Activated CD8-positive, alpha-beta T cell treated with anti-CD3 and anti-CD28 coated beads, Interleukin-2, amount 10 ng/mL, durations not matched to agents 7 days and 5 days (primary cell): ENCODE results near the gene MYO7B. TPM values are rescaled to one million over a fixed set of nuclear protein-coding genes. Genes with fewer than 3 reads are reported as not detected.

Experiments
- ATAC-seq: fragments of 150-1000 bp; cut with Tn5 transposase; one replicate; pipeline ENCODE4 v1.10.0; 2021; ENCODE audit warnings: moderate library complexity
- CTCF ChIA-PET: fragments of 350-600 bp; sonication (Branson Sonifier 250); formaldehyde crosslinking; loops from one replicate; lab custom pipeline; 2021; ENCODE audit warnings: antibody characterized with exemption; lab: Charles Lee
- POLR2A ChIA-PET: fragments of 350-600 bp; sonication (Branson Sonifier 250); formaldehyde crosslinking; loops from one replicate; lab custom pipeline; 2021; ENCODE audit warnings: antibody characterized with exemption; lab: Charles Lee
- DNase-seq: peaks from one replicate; pipeline ENCODE4 v3.0.0-alpha.2; 2020
- H3K27ac Mint-ChIP-seq: one replicate; pipeline ENCODE4 v1.8.0; 2021; ENCODE audit warnings: mild to moderate bottlenecking, mixed read lengths
- H3K27me3 Mint-ChIP-seq: one replicate; pipeline ENCODE4 v1.8.0; 2021; ENCODE audit warnings: low read depth, mixed read lengths
- H3K36me3 Mint-ChIP-seq: one replicate; pipeline ENCODE4 v1.8.0; 2021; ENCODE audit warnings: low read depth, mixed read lengths
- H3K4me1 Mint-ChIP-seq: one replicate; pipeline ENCODE4 v1.8.0; 2021; ENCODE audit warnings: low read depth, mixed read lengths
- H3K4me3 Mint-ChIP-seq: one replicate; pipeline ENCODE4 v1.8.0; 2021; ENCODE audit warnings: mild to moderate bottlenecking, mixed read lengths
- H3K9me3 Mint-ChIP-seq: one replicate; pipeline ENCODE4 v1.8.0; 2022; ENCODE audit warnings: mixed read lengths; ENCODE audit not compliant: insufficient read depth
- total RNA-seq, 2 experiments: library from RNA; stranded (reverse); gene quantifications; one replicate each; pipeline ENCODE4 v1.2.3, GENCODE V29; 2021

MYO7B gene
- total RNA-seq, 2 experiments from 2014 or later, result 0.82 to 1.2 TPM

- Mint-ChIP-seq H3K36me3 (no peaks in the 10 kb centered on the region), H3K27ac (no peak overlapping the region), H3K9me3 (no peaks in the 10 kb centered on the region), H3K27me3 (peaks cover 17% of the 10 kb centered on the region), H3K4me3 (no peak overlapping the region), H3K4me1 (peaks cover 5% of the 10 kb centered on the region)
- POLR2A ChIA-PET, result no interaction called here
- no peak for DNase-seq
- ATAC-seq, result no peak
- CTCF ChIA-PET, result no interaction called here
Measured at GRCh38 chr2:127658641-127659407, 123.3 kb downstream of the MYO7B start.

GRCh38 chr2:127659408-127660290 lies 124.2 kb downstream of the MYO7B start:
- DNase-seq (no peak), ATAC-seq (no peak)
- H3K9me3 Mint-ChIP-seq, result no peaks in the 10 kb centered on the region
- no peaks in the 10 kb centered on the region for H3K36me3 Mint-ChIP-seq
- ChIA-PET CTCF (no interaction called here), POLR2A (no interaction called here)
- no peak overlapping the region for H3K27ac Mint-ChIP-seq
- peaks cover 21% of the 10 kb centered on the region for H3K27me3 Mint-ChIP-seq
- peaks cover 6% of the 10 kb centered on the region for H3K4me1 Mint-ChIP-seq
- H3K4me3 Mint-ChIP-seq, result no peak overlapping the region

- DNase-seq (no peak), ATAC-seq (no peak)
- Mint-ChIP-seq H3K4me3 (no peak overlapping the region), H3K36me3 (no peaks in the 10 kb centered on the region), H3K27me3 (peaks cover 26% of the 10 kb centered on the region), H3K4me1 (peaks cover 6% of the 10 kb centered on the region), H3K9me3 (no peaks in the 10 kb centered on the region), H3K27ac (no peak overlapping the region)
- ChIA-PET POLR2A (no interaction called here), CTCF (no interaction called here)
Measured at GRCh38 chr2:127660291-127660578, 124.8 kb downstream of the MYO7B start.

- peaks cover 6% of the 10 kb centered on the region for H3K4me1 Mint-ChIP-seq
- H3K27ac Mint-ChIP-seq, result no peak overlapping the region
- CTCF ChIA-PET, result no interaction called here
- no peaks in the 10 kb centered on the region for H3K9me3 Mint-ChIP-seq
- ATAC-seq, result no peak
- H3K4me3 Mint-ChIP-seq, result no peak overlapping the region
- POLR2A ChIA-PET, result interaction anchor here (0.6 kb wide), 1 partner anchor 12 kb away, joined by 3 read pairs; no protein-coding TSS in a partner anchor
- DNase-seq, result no peak
- peaks cover 35% of the 10 kb centered on the region for H3K27me3 Mint-ChIP-seq
- H3K36me3 Mint-ChIP-seq, result no peaks in the 10 kb centered on the region
Measured at GRCh38 chr2:127661072-127661649, 125.7 kb downstream of the MYO7B start.

GRCh38 chr2:127661949-127662510 lies 126.5 kb downstream of the MYO7B start:
- Mint-ChIP-seq H3K4me1 (peaks cover 6% of the 10 kb centered on the region), H3K36me3 (no peaks in the 10 kb centered on the region), H3K9me3 (no peaks in the 10 kb centered on the region), H3K27me3 (peaks cover 43% of the 10 kb centered on the region), H3K4me3 (no peak overlapping the region), H3K27ac (no peak overlapping the region)
- DNase-seq (no peak), ATAC-seq (no peak)
- ChIA-PET CTCF (interaction anchor here (0.6 kb wide), 2 partner anchors 95 to 281 kb away, joined by 3 read pairs; no protein-coding TSS in a partner anchor), POLR2A (interaction anchor here (0.6 kb wide), 1 partner anchor 11 kb away, joined by 3 read pairs; no protein-coding TSS in a partner anchor)

GRCh38 chr2:127662937-127663565 lies 127.6 kb downstream of the MYO7B start:
- Mint-ChIP-seq H3K9me3 (no peaks in the 10 kb centered on the region), H3K4me3 (no peak overlapping the region), H3K27me3 (peaks cover 48% of the 10 kb centered on the region), H3K27ac (no peak overlapping the region), H3K36me3 (no peaks in the 10 kb centered on the region), H3K4me1 (peaks cover 6% of the 10 kb centered on the region)
- DNase-seq, result no peak
- no peak for ATAC-seq
- CTCF ChIA-PET, result interaction anchor here (2.4 kb wide), 1 partner anchor 72 kb away, joined by 7 read pairs; no protein-coding TSS in a partner anchor
- POLR2A ChIA-PET, result no interaction called here

GRCh38 chr2:127663566-127664064 lies 128.1 kb downstream of the MYO7B start:
- ChIA-PET CTCF (interaction anchor here (0.5 to 2.4 kb wide), 2 partner anchors 72 to 500 kb away, joined by 3 to 7 read pairs; no protein-coding TSS in a partner anchor), POLR2A (no interaction called here)
- H3K27ac Mint-ChIP-seq, result no peak overlapping the region
- H3K4me3 Mint-ChIP-seq, result no peak overlapping the region
- no peaks in the 10 kb centered on the region for H3K36me3 Mint-ChIP-seq
- DNase-seq (no peak), ATAC-seq (no peak)
- H3K27me3 Mint-ChIP-seq, result peaks cover 48% of the 10 kb centered on the region
- peaks cover 6% of the 10 kb centered on the region for H3K4me1 Mint-ChIP-seq
- no peaks in the 10 kb centered on the region for H3K9me3 Mint-ChIP-seq

GRCh38 chr2:127664065-127664894 lies 128.8 kb downstream of the MYO7B start:
- ATAC-seq (no peak), DNase-seq (no peak)
- H3K4me3 Mint-ChIP-seq, result no peak overlapping the region
- ChIA-PET CTCF (interaction anchor here (0.5 to 2.4 kb wide), 3 partner anchors 14 to 501 kb away, joined by 3 to 7 read pairs (median 3); no protein-coding TSS in a partner anchor), POLR2A (no interaction called here)
- H3K27ac Mint-ChIP-seq, result no peak overlapping the region
- no peaks in the 10 kb centered on the region for H3K9me3 Mint-ChIP-seq
- H3K27me3 Mint-ChIP-seq, result peaks cover 52% of the 10 kb centered on the region
- H3K4me1 Mint-ChIP-seq, result peaks cover 6% of the 10 kb centered on the region
- no peaks in the 10 kb centered on the region for H3K36me3 Mint-ChIP-seq

- no peaks in the 10 kb centered on the region for H3K9me3 Mint-ChIP-seq
- ChIA-PET CTCF (interaction anchor here (1.3 to 2.4 kb wide), 2 partner anchors 15 to 73 kb away, joined by 3 to 7 read pairs; no protein-coding TSS in a partner anchor), POLR2A (no interaction called here)
- H3K4me3 Mint-ChIP-seq, result no peak overlapping the region
- peaks cover 55% of the 10 kb centered on the region for H3K27me3 Mint-ChIP-seq
- H3K27ac Mint-ChIP-seq, result no peak overlapping the region
- no peaks in the 10 kb centered on the region for H3K36me3 Mint-ChIP-seq
- no peak for DNase-seq
- peaks cover 5% of the 10 kb centered on the region for H3K4me1 Mint-ChIP-seq
- ATAC-seq, result no peak
Measured at GRCh38 chr2:127664895-127665225, 129.4 kb downstream of the MYO7B start.

- peaks cover 57% of the 10 kb centered on the region for H3K27me3 Mint-ChIP-seq
- H3K4me3 Mint-ChIP-seq, result no peak overlapping the region
- CTCF ChIA-PET, result interaction anchor here (1.3 to 2.4 kb wide), 2 partner anchors 15 to 74 kb away, joined by 3 to 7 read pairs; no protein-coding TSS in a partner anchor
- DNase-seq, result no peak
- POLR2A ChIA-PET, result no interaction called here
- no peaks in the 10 kb centered on the region for H3K9me3 Mint-ChIP-seq
- peaks cover 4% of the 10 kb centered on the region for H3K4me1 Mint-ChIP-seq
- ATAC-seq, result no peak
- H3K27ac Mint-ChIP-seq, result no peak overlapping the region
- no peaks in the 10 kb centered on the region for H3K36me3 Mint-ChIP-seq
Measured at GRCh38 chr2:127665267-127665893, 129.9 kb downstream of the MYO7B start.
